Cerebellar cortex (tissue), 1 donor: ENCODE measurements around the gene ZNF827.
"Not testable (repeated sequence)": the region's sequence is repeated elsewhere in the genome, so short reads cannot be mapped to it uniquely, and the experiment has no call there.

Experiments used
- DNase-seq: peaks from one replicate; pipeline ENCODE4 v3.0.0-alpha.2; 2015; ENCODE audit warnings: low spot score

Gene ZNF827

GRCh38 chr4:145866991-145867390, 71.6 kb downstream of the ZNF827 start:
- DNase-seq = no peak

GRCh38 chr4:145865274-145865941, 73.2 kb downstream of the ZNF827 start:
- DNase-seq = no peak

GRCh38 chr4:145863191-145863590, 75.4 kb downstream of the ZNF827 start:
- DNase-seq = no peak

GRCh38 chr4:145861336-145862318, 77.0 kb downstream of the ZNF827 start:
- DNase-seq = peak; percentile 70

- DNase-seq = no peak
Observed at GRCh38 chr4:145860897-145861296, 77.7 kb downstream of the ZNF827 start.

GRCh38 chr4:145860446-145860845, 78.2 kb downstream of the ZNF827 start:
- no peak for DNase-seq

- no peak for DNase-seq
Observed at GRCh38 chr4:145859926-145860325, 78.7 kb downstream of the ZNF827 start.

- no peak for DNase-seq
Observed at GRCh38 chr4:145859426-145859825, 79.2 kb downstream of the ZNF827 start.

GRCh38 chr4:145852256-145852839, 86.3 kb downstream of the ZNF827 start:
- DNase-seq = no peak

- no peak for DNase-seq
Observed at GRCh38 chr4:145851511-145852201, 87.0 kb downstream of the ZNF827 start.

- no peak for DNase-seq
Observed at GRCh38 chr4:145847764-145848163, 90.9 kb downstream of the ZNF827 start.

GRCh38 chr4:145845118-145845517, 93.5 kb downstream of the ZNF827 start:
- DNase-seq = no peak

- no peak for DNase-seq
Observed at GRCh38 chr4:145843639-145844038, 95.0 kb downstream of the ZNF827 start.

- DNase-seq = no peak
Observed at GRCh38 chr4:145843148-145843547, 95.5 kb downstream of the ZNF827 start.

- DNase-seq = no peak
Observed at GRCh38 chr4:145842224-145842887, 96.3 kb downstream of the ZNF827 start.

- no peak for DNase-seq
Observed at GRCh38 chr4:145840801-145841200, 97.8 kb downstream of the ZNF827 start.

- peak; percentile 62 for DNase-seq
Observed at GRCh38 chr4:145840162-145840768, 98.4 kb downstream of the ZNF827 start.

- DNase-seq = no peak
Observed at GRCh38 chr4:145839151-145839550, 99.5 kb downstream of the ZNF827 start.

GRCh38 chr4:145832384-145832783, 106.2 kb downstream of the ZNF827 start:
- DNase-seq = not testable (repeated sequence)

- DNase-seq = no peak
Observed at GRCh38 chr4:145830699-145831098, 107.9 kb downstream of the ZNF827 start.
